Breast epithelium (tissue), 3 donors: ENCODE data around the gene KRT3.

Experiments
- CTCF ChIP-seq, 3 donors: fragments of 450-650 bp; IDR thresholded peaks; one replicate each; pipeline ENCODE4 v1.5.1; 2016 to 2017; ENCODE audit warnings: antibody characterized with exemption in 3 of 3, mild to moderate bottlenecking in 3 of 3, moderate library complexity in 3 of 3
- POLR2A ChIP-seq: fragments of 450-650 bp; IDR thresholded peaks from one replicate; pipeline ENCODE4 v1.6.1; 2016; ENCODE audit warnings: antibody characterized with exemption, mild to moderate bottlenecking, moderate library complexity
- POLR2AphosphoS5 ChIP-seq, 3 donors: sonication (generic); formaldehyde crosslinking; IDR thresholded peaks; one replicate each; pipeline ENCODE4 v1.6.1; 2017; ENCODE audit warnings: antibody characterized with exemption in 3 of 3

GRCh38 chr12:52752516-52752915 lies 43.4 kb downstream of the KRT3 start:
- no peak for TF ChIP-seq POLR2AphosphoS5 (IDR thresholded peaks at IDR 0.05)
- no peak for TF ChIP-seq CTCF (IDR thresholded peaks at IDR 0.05)
- TF ChIP-seq POLR2A, result no peak
